Measurements from ENCODE around the gene HS3ST6. TPM values are rescaled to one million over a fixed set of nuclear protein-coding genes. Genes with fewer than 3 reads are reported as not detected.
"Not testable (repeated sequence)": the region's sequence is repeated elsewhere in the genome, so short reads cannot be mapped to it uniquely, and the experiment has no call there.

Gene HS3ST6
- total RNA-seq, 1 donor from 2014 or later: not detected

- Histone ChIP-seq H3K36me3 (ENCODE audit: control insufficient read depth, insufficient read depth, low read length) (no peaks in the 10 kb centered on the region), H3K4me3 (ENCODE audit: low read depth, low read length) (no peak overlapping the region), H3K27me3 (ENCODE audit: control insufficient read depth, insufficient read depth, low read length) (peaks cover 5% of the 10 kb centered on the region)
- no peak for FAIRE-seq
- no peak for DNase-seq (ENCODE audit: low read depth)
- no peak for TF ChIP-seq CTCF (IDR thresholded peaks at IDR 0.05; ENCODE audit: insufficient read depth, low read length, severe bottlenecking)
Measured at GRCh38 chr16:1877804-1878203, 40.4 kb downstream of the HS3ST6 start.

DNA sequence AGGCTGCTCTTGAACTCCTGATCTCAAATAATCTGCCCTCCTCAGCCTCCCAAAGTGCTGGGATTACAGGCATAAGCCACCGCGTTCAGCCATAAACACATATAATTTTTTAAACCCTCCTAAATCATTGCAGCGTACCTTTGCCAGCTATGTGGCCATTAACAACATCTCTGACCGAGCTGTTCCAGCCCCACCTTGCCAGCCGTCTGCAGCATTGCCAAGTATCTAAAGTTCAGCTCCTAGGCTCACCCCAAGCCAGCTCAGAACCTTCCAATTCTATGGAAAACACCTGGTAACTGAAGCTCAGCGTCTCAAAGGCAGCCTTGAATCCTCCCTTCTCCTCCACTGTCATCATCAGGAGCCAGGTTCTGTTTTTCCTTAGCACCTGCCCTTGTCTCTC lies 41.1 kb downstream of the HS3ST6 start:
- Histone ChIP-seq H3K27me3 (ENCODE audit: control insufficient read depth, insufficient read depth, low read length) (peaks cover 7% of the 10 kb centered on the region), H3K36me3 (ENCODE audit: control insufficient read depth, insufficient read depth, low read length) (no peaks in the 10 kb centered on the region), H3K4me3 (ENCODE audit: low read depth, low read length) (no peak overlapping the region)
- FAIRE-seq (peak; percentile 32), DNase-seq (ENCODE audit: low read depth) (no peak)
- TF ChIP-seq CTCF (IDR thresholded peaks at IDR 0.05; ENCODE audit: insufficient read depth, low read length, severe bottlenecking): no peak

- no peaks in the 10 kb centered on the region for H3K36me3 ChIP-seq (ENCODE audit: control insufficient read depth, insufficient read depth, low read length)
- DNase-seq (ENCODE audit: low read depth): no peak
- peaks cover 7% of the 10 kb centered on the region for H3K27me3 ChIP-seq (ENCODE audit: control insufficient read depth, insufficient read depth, low read length)
- no peak for FAIRE-seq
- TF ChIP-seq CTCF (IDR thresholded peaks at IDR 0.05; ENCODE audit: insufficient read depth, low read length, severe bottlenecking): no peak
- no peak overlapping the region for H3K4me3 ChIP-seq (ENCODE audit: low read depth, low read length)
Measured at GRCh38 chr16:1876468-1876867, 41.7 kb downstream of the HS3ST6 start.

DNA sequence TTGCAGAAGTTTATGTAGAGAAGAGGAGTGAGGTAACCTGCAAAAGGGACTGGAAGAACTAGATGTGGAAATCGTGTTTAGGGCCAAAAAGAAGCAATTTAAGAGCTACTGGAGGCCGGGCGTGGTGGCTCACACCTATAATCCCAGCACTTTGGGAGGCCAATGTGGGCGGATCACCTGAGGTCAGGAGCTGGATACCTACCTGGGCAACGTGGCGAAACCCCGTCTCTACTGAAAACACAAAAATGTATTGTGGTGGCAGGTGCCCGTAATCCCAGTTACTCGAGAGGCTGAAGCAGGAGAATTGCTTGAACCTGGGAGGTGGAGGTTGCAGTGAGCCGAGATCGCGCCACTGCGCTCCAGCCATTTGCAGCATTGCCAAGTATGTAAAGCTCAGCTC lies 42.1 kb downstream of the HS3ST6 start:
- FAIRE-seq: not testable (repeated sequence)

GRCh38 chr16:1874854-1875253 lies 43.4 kb downstream of the HS3ST6 start:
- DNase-seq (ENCODE audit: low read depth): no peak

More for the DNA sequence above, 42.1 kb downstream of the HS3ST6 start:
- H3K4me3 ChIP-seq (ENCODE audit: low read depth, low read length); H3K27me3 ChIP-seq (ENCODE audit: control insufficient read depth, insufficient read depth, low read length); H3K36me3 ChIP-seq (ENCODE audit: control insufficient read depth, insufficient read depth, low read length); DNase-seq (ENCODE audit: low read depth): not testable (repeated sequence)

GRCh38 chr16:1871974-1872635 lies 46.1 kb downstream of the HS3ST6 start, which contains the start of gene MEIOB:
Gene MEIOB (minus strand): TSS chr16:1872164. CDS start chr16:1868175, 3,989 bp downstream.
- DNase-seq (ENCODE audit: low read depth) (no peak), FAIRE-seq (no peak)
- no peak for TF ChIP-seq CTCF (IDR thresholded peaks at IDR 0.05; ENCODE audit: insufficient read depth, low read length, severe bottlenecking)
- no peaks in the 10 kb centered on the region for H3K36me3 ChIP-seq (ENCODE audit: control insufficient read depth, insufficient read depth, low read length)
- H3K4me3 ChIP-seq (ENCODE audit: low read depth, low read length): no peak within 1 kb of the TSS
- peaks cover 2% of the 10 kb centered on the region for H3K27me3 ChIP-seq (ENCODE audit: control insufficient read depth, insufficient read depth, low read length)

More at GRCh38 chr16:1874854-1875253, 43.4 kb downstream of the HS3ST6 start:
- Histone ChIP-seq H3K27me3 (ENCODE audit: control insufficient read depth, insufficient read depth, low read length) (peaks cover 7% of the 10 kb centered on the region), H3K4me3 (ENCODE audit: low read depth, low read length) (no peak overlapping the region), H3K36me3 (ENCODE audit: control insufficient read depth, insufficient read depth, low read length) (no peaks in the 10 kb centered on the region)
- FAIRE-seq: no peak
- no peak for TF ChIP-seq CTCF (IDR thresholded peaks at IDR 0.05; ENCODE audit: insufficient read depth, low read length, severe bottlenecking)
